PFSK-1 (cell line): ENCODE measurements around the gene ATP1A1.

Experiments
- FOXP2 ChIP-seq: optimal IDR thresholded peaks from 2 replicates; pipeline ENCODE3; 2011; ENCODE audit warnings: borderline replicate concordance, control low read depth, inconsistent platforms; ENCODE audit not compliant: insufficient read depth; ENCODE audit errors: extremely low read length, extremely low read depth
- POLR2AphosphoS5 ChIP-seq: IDR thresholded peaks from 2 replicates; pipeline ENCODE4 v1.6.1; 2012; ENCODE audit warnings: low read depth, mild to moderate bottlenecking, control low read depth, low read length, moderate library complexity
- REST ChIP-seq, 2 experiments: IDR thresholded peaks; 2 replicates each; pipeline versions ENCODE4 v1.6.1 to v1.8.0; 2011 to 2012; ENCODE audit warnings: low read depth in 2 of 2, low read length in 2 of 2, control low read depth in 1 of 2, inconsistent platforms in 1 of 2, mild to moderate bottlenecking in 1 of 2, moderate library complexity in 1 of 2; ENCODE audit not compliant: insufficient read depth in 1 of 2
- SIN3A ChIP-seq: IDR thresholded peaks from 2 replicates; pipeline ENCODE4 v1.6.1; 2012; ENCODE audit warnings: mild to moderate bottlenecking, low read length, moderate library complexity, borderline replicate concordance; ENCODE audit not compliant: insufficient read depth
- TAF1 ChIP-seq: IDR thresholded peaks from 2 replicates; pipeline ENCODE4 v1.6.1; 2012; ENCODE audit warnings: low read length, control low read depth, borderline replicate concordance; ENCODE audit not compliant: insufficient read depth

The ATP1A1 gene

GRCh38 chr1:116446686-116447085, 73.6 kb downstream of the ATP1A1 start:
- TF ChIP-seq TAF1 (no peak), FOXP2 (no peak), REST (IDR thresholded peaks at IDR 0.05; ENCODE audit: insufficient read depth in 1 of 2, low read depth in 2 of 2, low read length in 2 of 2) (no peak), SIN3A (no peak), POLR2AphosphoS5 (no peak)

- no peak for TF ChIP-seq POLR2AphosphoS5
- TF ChIP-seq FOXP2, result no peak
Observed at GRCh38 chr1:116448785-116449385, 75.8 kb downstream of the ATP1A1 start.

- no peak for TF ChIP-seq REST (IDR thresholded peaks at IDR 0.05; ENCODE audit: insufficient read depth in 1 of 2, low read depth in 2 of 2, low read length in 2 of 2)
- TF ChIP-seq SIN3A, result no peak
- no peak for TF ChIP-seq POLR2AphosphoS5
- no peak for TF ChIP-seq FOXP2
- no peak for TF ChIP-seq TAF1
Observed at GRCh38 chr1:116449578-116449977, 76.5 kb downstream of the ATP1A1 start.

GRCh38 chr1:116451702-116452101, 78.7 kb downstream of the ATP1A1 start:
- TF ChIP-seq FOXP2 (no peak), SIN3A (no peak), REST (IDR thresholded peaks at IDR 0.05; ENCODE audit: insufficient read depth in 1 of 2, low read depth in 2 of 2, low read length in 2 of 2) (no peak), TAF1 (no peak), POLR2AphosphoS5 (no peak)

- TF ChIP-seq POLR2AphosphoS5, result no peak
- TF ChIP-seq TAF1, result no peak
- no peak for TF ChIP-seq FOXP2
- no peak for TF ChIP-seq REST (IDR thresholded peaks at IDR 0.05; ENCODE audit: insufficient read depth in 1 of 2, low read depth in 2 of 2, low read length in 2 of 2)
Observed at GRCh38 chr1:116453481-116453880, 80.4 kb downstream of the ATP1A1 start.
